ENCODE results near the gene OSBPL1A.

DNA sequence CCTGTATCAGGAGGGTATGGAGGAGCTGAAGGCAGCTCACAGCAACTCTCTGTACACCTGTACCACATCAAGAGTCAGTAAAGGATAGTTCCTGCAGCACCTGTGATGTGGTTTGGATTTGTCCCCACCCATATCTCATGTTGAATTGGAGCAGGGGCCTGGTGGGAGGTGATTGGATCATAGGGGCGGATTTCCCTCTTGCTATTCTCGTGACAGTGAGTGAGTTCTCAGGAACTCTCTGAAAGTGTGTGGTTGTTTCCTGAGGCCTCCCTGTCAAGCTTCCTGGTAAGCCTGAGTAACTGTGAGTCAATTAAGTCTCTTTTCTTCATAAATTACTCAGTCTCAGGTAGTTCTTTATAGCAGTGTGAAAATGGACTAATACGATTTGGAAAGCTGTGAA is 28.9 kb downstream of the OSBPL1A start:
- TF ChIP-seq CTCF (IDR thresholded peaks at IDR 0.05), result no peak
- TF ChIP-seq POLR2A (IDR thresholded peaks at IDR 0.05), result no peak
